HG03196 (cell line): ENCODE measurements around the gene ZNF536.

ENCODE experiments used
- ATAC-seq: cut with Tn5 transposase; IDR thresholded peaks from one replicate; pipeline ENCODE4 v1.9.1; 2021; ENCODE audit not compliant: unreplicated experiment

ZNF536 gene

GRCh38 chr19:30361721-30362120 lies 10.5 kb upstream of the ZNF536 start:
- no peak for ATAC-seq

DNA sequence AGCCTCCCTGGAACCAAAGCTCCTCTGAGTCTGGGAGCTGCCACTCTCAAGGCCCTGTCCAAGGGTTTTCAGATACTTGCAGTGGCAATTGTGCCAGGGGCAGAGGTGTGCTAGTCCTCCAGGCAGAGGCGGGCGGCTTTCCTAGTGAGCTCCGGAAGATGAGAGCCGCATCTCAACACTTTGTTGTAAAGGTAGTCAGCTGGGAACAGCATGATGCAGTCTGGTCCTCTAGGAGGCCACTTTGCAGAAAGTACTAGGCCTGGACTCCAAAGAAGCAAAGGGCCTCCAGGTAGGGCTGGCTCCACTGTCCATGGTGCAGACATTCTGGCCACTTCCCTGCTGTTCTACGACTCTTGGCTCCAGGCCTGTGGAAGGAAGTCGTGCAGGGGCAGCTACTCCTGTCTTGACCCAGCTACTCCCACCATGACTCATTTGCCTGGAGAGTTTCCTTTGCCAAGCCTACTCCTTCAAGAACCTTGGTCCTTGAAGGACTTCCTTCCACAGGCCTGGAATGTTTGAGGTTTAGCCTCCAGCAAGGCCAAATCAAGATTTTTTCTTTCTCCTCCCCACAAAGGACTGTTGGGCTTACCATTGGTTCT lies 9.9 kb upstream of the ZNF536 start:
- no peak for ATAC-seq

- no peak for ATAC-seq
These were observed 9.1 kb upstream of the ZNF536 start for GRCh38 chr19:30363073-30363472.

GRCh38 chr19:30364866-30365800 lies 7.1 kb upstream of the ZNF536 start:
- ATAC-seq, result no peak

DNA sequence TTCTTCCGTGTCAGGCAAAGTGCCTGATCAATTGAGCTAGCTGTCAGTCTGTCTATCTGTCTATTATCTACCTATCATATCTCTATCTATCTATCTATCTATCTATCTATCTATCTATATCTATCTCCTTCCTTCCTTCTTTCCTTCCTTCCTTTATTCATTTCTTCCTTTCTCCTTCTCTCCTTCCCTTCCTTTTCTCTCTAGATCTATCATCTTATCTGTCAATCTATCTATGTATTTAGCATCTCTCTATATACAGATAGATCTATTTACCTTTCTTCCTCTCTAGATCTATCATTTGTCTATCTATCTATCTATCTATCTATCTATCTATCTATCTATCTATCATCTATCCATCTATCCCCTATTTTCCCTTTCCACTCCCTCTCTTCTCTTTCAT lies 5.9 kb upstream of the ZNF536 start:
- ATAC-seq, result no peak

- ATAC-seq, result no peak
These were observed 5.2 kb upstream of the ZNF536 start for GRCh38 chr19:30367006-30367405.

- no peak for ATAC-seq
These were observed 4.8 kb upstream of the ZNF536 start for GRCh38 chr19:30367421-30367820.

DNA sequence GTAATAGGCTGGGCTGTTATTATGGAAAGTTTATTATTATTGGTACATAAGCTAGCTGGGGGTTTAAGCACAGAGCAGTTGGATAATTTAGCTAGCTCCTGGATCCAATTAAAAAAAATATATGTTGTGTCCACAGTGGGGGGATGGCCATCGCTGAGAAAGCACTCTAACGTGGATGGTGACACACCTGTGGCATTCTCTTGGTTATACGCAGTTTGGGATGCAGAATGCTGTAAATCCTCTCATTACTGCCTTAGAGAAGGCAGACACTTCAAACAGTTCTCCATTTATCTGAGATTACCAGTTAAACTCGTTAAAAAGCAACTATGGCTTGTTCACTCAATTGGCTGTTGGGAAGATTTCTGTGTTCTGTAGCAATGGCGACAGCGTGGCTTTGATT lies 2.4 kb upstream of the ZNF536 start:
- ATAC-seq, result no peak

- no peak for ATAC-seq
These were observed 885 bp upstream of the ZNF536 start for GRCh38 chr19:30371161-30371836.

- no peak for ATAC-seq
These were observed 1.4 kb downstream of the ZNF536 start for GRCh38 chr19:30373593-30373992.

DNA sequence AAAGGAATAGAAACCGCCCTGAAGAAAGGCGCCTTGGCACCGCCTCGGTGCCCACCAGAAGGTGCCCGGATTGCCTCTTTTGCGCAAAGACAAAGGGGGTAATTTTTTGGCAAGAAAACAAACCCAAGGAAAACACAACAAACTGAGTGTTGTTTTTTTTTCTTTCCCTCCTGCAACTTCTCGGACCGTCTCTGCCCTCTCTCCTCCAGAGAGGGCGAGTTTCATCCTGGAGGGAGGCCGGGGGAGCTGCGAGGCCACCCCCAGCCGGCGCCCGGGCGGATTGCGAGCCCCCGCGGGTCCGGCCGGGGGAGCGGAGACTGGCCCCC lies 2.3 kb downstream of the ZNF536 start:
- no peak for ATAC-seq

DNA sequence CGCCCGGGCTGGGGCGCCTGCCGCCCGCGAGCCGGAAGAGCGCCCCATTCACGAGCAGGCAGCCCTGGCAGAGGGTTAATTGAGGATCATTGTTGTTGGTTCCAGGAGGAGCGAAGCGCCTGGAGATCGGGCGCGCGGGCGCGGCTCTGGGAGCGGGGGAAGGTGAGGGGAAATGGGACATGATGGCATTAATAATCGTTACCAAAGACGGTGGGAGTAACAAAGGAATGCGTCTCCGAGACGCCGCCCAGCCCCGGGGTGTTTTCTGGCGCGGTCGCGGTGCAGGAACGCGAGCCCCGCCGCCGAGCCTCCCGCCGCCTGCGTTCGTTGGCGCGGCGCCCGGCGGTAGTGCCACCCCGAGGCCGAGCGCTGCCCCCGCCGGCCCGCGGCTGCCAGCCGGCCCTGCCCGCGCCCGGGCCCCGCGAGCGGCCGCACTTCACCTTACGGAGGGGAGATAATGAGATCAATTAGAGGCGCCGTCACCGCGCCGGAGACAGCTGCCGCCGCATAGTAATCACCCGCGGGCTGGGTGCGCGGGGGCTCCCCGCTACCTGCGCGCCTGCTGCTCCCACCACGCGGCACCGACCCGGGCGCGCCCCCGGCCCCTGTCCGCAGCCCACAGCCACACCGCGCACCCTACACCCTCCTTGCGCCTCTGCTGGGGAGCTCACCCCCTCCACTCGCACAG lies 2.8 kb downstream of the ZNF536 start:
- no peak for ATAC-seq

- ATAC-seq, result no peak
These were observed 3.4 kb downstream of the ZNF536 start for GRCh38 chr19:30375553-30376031.

DNA sequence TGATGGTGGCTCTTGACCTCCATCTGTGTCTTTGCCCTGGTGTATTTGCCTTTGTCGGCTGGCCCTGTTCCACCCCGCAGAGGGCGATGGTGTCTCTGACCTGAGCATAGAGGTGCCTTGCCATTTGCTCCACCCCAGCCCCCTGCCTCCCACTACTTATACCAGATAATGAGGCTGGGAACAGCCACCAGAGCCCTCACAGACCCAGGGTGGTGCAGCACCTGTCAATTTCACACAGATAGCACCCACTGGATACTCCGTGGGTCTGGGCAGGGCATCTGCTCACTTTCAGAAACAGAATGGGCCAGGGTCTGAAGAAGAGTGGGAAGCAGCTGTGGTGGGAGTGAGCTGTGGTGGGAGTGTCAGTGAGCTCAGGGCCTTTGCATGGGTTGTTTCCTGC lies 4.1 kb downstream of the ZNF536 start:
- no peak for ATAC-seq

- ATAC-seq, result no peak
These were observed 4.7 kb downstream of the ZNF536 start for GRCh38 chr19:30376826-30377425.

DNA sequence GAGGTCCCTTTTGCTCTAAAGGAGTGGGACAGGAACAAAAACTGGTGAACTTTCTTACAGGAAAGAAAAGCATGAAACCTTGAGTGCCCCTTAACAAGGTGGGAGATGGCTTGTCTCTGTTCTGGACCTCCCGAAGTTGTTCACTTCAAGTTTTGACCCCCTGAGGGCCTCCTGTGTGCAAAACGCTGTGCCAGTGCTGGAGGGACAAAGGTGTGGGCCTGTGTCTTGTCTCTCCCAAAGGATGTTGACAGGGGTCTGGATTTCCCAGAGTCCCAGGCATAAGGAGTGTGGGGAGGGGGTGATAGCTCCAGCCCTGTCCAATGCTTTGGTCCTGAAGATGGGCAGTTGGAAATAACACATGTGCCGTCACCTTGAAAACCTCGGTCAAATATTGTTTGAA lies 6.5 kb downstream of the ZNF536 start:
- no peak for ATAC-seq

- no peak for ATAC-seq
These were observed 7.8 kb downstream of the ZNF536 start for GRCh38 chr19:30379841-30380610.

DNA sequence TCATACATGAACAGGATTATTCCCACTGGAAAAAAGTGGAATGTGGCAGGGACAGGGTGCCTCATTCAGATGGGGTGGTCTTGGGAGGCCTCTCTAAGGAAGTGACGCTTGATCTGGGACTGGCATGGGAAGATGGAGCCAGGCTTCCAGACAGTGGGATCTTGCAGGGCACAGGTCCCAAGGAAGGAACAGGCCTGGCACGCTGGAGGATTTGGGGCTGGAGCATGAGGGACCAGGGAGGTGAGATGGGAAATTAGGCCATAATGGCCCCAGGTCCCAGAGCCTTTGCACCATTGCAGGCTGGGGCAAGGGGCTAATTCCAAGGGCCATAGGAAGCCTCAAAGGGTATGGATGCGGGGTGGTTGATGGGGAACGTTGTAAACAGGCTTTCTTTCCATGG lies 9.2 kb downstream of the ZNF536 start:
- ATAC-seq, result no peak

DNA sequence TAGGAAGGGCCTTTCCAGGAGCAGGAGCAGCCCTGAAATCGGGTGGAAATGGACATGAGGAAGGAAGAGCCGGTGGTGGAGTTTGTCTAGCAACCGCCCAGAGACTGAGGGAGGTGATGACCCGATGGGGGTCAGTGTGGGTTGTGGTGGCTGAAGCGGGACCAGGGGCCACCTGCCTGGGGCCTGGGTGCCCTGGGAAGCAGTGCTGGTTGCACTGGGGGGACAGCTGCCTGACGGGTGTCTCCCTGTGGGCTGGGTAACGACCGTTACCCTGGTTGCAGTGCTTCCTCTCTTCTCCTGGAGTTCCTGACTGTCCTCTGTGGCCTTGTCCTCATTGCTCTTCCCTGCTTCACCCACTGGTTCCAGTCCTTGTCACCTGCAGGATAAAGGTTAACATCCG lies 13.0 kb downstream of the ZNF536 start:
- no peak for ATAC-seq

- ATAC-seq, result no peak
These were observed 13.5 kb downstream of the ZNF536 start for GRCh38 chr19:30385666-30386065.
